22Rv1 (cell line): ENCODE measurements around the gene HCRTR2.

ENCODE experiments used
- ZFX ChIP-seq: fragments of 450-650 bp; IDR thresholded peaks from 2 replicates; pipeline ENCODE4 v1.6.1; 2017; ENCODE audit warnings: antibody characterized with exemption, borderline replicate concordance
- TF ChIP-seq, protein P1 (sequence below): fragments of 450-650 bp; IDR thresholded peaks from 2 replicates; pipeline ENCODE4 v1.5.1; 2017; ENCODE audit warnings: mild to moderate bottlenecking

DNA sequence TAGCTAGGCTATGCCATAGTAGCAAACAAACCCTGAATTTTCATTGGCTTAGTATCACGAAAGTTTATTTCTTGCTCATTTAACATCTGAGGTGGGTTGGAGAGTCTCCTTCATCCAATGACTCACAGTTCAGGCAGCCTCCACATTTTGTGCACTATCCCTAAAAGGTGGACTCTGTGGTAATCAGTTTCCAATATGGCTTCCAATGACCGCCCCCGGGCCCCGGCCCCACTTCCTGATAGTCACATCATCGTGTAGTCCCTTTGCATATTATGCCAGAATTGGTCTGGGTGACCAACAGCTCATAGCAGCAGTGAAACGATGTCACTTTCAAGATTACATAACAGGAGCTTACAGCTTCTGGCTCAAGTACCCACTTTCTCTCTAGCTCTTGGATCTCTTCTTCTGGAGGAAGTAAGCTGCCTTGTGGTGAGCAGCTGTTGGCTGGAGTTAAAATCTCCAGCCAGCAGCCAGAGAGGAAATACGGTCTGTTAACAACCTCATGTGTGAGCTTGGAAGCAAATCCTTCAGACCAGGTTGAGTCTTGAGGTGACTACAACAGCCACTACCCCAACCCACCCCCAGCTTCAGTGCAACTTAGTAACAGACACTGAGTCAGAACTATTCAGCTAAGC, 7.8 kb downstream of the HCRTR2 start:
- TF ChIP-seq, protein P1, sequence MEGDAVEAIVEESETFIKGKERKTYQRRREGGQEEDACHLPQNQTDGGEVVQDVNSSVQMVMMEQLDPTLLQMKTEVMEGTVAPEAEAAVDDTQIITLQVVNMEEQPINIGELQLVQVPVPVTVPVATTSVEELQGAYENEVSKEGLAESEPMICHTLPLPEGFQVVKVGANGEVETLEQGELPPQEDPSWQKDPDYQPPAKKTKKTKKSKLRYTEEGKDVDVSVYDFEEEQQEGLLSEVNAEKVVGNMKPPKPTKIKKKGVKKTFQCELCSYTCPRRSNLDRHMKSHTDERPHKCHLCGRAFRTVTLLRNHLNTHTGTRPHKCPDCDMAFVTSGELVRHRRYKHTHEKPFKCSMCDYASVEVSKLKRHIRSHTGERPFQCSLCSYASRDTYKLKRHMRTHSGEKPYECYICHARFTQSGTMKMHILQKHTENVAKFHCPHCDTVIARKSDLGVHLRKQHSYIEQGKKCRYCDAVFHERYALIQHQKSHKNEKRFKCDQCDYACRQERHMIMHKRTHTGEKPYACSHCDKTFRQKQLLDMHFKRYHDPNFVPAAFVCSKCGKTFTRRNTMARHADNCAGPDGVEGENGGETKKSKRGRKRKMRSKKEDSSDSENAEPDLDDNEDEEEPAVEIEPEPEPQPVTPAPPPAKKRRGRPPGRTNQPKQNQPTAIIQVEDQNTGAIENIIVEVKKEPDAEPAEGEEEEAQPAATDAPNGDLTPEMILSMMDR = no peak
- no peak for TF ChIP-seq ZFX
